ENCODE measurements around the gene ACY1.

Gene ACY1

DNA sequence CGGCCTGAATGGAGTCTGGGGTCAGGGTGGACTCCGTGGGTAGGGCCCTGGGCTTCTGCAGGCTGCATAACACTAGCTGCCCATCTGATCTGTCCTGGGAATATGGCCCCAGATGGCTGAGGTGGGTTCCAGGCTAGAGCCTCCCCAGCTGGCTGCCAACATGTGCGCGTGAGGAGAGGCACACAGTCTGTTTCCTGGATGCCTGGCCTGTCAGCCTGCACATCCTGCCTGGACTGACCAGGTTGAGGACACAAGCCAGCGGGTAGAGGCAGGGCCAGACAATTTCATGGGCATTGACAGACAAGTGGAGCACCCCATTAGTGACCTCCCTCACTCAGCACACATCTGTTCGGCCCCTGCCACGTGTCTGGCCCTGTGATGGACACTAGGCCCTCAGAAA lies 42.1 kb downstream of the ACY1 start:
- DNase-seq (ENCODE audit: low read depth), result no peak
- H3K4me3 ChIP-seq (ENCODE audit: control insufficient read depth, low read depth, low read length), result no peak overlapping the region
- TF ChIP-seq, protein P1, sequence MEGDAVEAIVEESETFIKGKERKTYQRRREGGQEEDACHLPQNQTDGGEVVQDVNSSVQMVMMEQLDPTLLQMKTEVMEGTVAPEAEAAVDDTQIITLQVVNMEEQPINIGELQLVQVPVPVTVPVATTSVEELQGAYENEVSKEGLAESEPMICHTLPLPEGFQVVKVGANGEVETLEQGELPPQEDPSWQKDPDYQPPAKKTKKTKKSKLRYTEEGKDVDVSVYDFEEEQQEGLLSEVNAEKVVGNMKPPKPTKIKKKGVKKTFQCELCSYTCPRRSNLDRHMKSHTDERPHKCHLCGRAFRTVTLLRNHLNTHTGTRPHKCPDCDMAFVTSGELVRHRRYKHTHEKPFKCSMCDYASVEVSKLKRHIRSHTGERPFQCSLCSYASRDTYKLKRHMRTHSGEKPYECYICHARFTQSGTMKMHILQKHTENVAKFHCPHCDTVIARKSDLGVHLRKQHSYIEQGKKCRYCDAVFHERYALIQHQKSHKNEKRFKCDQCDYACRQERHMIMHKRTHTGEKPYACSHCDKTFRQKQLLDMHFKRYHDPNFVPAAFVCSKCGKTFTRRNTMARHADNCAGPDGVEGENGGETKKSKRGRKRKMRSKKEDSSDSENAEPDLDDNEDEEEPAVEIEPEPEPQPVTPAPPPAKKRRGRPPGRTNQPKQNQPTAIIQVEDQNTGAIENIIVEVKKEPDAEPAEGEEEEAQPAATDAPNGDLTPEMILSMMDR (conservative IDR thresholded peaks at IDR 0.05; ENCODE audit: control insufficient read depth, insufficient read depth, low read depth, low read length), result no peak

- no peak for DNase-seq (ENCODE audit: low read depth)
- H3K4me3 ChIP-seq (ENCODE audit: control insufficient read depth, low read depth, low read length), result no peak overlapping the region
- TF ChIP-seq, protein P1 (conservative IDR thresholded peaks at IDR 0.05; ENCODE audit: control insufficient read depth, insufficient read depth, low read depth, low read length), result no peak
Measured at GRCh38 chr3:52026041-52026440, 42.7 kb downstream of the ACY1 start.

DNA sequence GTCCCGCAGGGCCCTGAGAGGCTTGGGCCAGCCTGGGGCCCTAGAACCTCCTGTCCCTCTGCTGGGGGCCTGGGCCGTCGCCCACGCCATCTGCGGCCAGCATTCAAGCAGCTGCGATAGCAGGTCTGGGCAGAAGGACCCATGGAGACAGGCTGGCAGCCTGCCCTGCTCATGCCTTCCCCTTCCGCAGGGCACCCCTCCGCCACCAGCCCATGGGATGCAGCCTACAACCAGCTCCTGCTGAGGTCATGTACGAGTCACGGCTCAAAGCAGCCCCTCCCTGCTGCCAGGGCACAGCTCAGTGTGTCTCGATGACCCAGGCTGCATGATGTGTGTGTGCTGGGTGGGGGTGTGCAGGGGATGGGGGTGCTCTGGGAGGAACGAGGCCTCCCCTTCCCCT lies 45.2 kb downstream of the ACY1 start:
- peak; percentile 21 for DNase-seq (ENCODE audit: low read depth)
- H3K4me3 ChIP-seq (ENCODE audit: control insufficient read depth, low read depth, low read length), result no peak overlapping the region
- TF ChIP-seq, protein P1 (conservative IDR thresholded peaks at IDR 0.05; ENCODE audit: control insufficient read depth, insufficient read depth, low read depth, low read length), result no peak

DNA sequence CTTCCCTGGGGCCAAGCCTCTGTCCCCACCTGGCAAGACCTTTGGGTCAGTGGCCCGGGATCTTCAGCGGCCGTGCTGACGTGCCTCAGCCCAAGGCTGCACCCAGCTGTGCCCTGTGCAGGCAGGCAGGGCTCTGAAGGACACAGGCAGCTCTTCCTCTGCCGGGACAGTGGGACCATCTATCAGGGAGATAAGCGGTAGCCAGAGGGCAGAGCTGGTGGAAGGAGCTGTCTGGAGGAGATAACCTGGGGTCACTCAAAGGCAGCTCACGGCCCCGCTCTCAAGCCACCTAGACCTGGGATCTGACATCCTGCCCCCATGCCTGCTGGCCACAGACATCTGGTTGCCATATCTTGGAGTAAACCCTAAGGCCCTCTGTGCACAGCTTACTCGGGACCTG lies 45.7 kb downstream of the ACY1 start:
- DNase-seq (ENCODE audit: low read depth), result no peak
- no peak overlapping the region for H3K4me3 ChIP-seq (ENCODE audit: control insufficient read depth, low read depth, low read length)
- TF ChIP-seq, protein P1 (conservative IDR thresholded peaks at IDR 0.05; ENCODE audit: control insufficient read depth, insufficient read depth, low read depth, low read length), result no peak

- H3K4me3 ChIP-seq (ENCODE audit: control insufficient read depth, low read depth, low read length), result no peak overlapping the region
- TF ChIP-seq, protein P1 (conservative IDR thresholded peaks at IDR 0.05; ENCODE audit: control insufficient read depth, insufficient read depth, low read depth, low read length), result no peak
- DNase-seq (ENCODE audit: low read depth), result no peak
Measured at GRCh38 chr3:52029535-52029934, 46.2 kb downstream of the ACY1 start.

- no peak overlapping the region for H3K4me3 ChIP-seq (ENCODE audit: control insufficient read depth, low read depth, low read length)
- DNase-seq (ENCODE audit: low read depth), result no peak
Measured at GRCh38 chr3:52030714-52031310, 47.5 kb downstream of the ACY1 start.

More at GRCh38 chr3:52030714-52031310, 47.5 kb downstream of the ACY1 start:
- TF ChIP-seq, protein P1 (conservative IDR thresholded peaks at IDR 0.05; ENCODE audit: control insufficient read depth, insufficient read depth, low read depth, low read length), result no peak
